GM12873 (cell line): ENCODE results near the gene TMPRSS11E.

ENCODE experiments used
- CTCF ChIP-seq: IDR thresholded peaks from 2 replicates; pipeline ENCODE4 v1.5.1; 2012; ENCODE audit warnings: low read depth, mild to moderate bottlenecking, moderate library complexity, low read length, control low read depth; ENCODE audit not compliant: insufficient read depth; ENCODE audit errors: missing control alignments

TMPRSS11E gene

GRCh38 chr4:68447201-68447600, at the start of gene TMPRSS11E:
TMPRSS11E (plus strand) TSS chr4:68447463; CDS start chr4:68447513, 50 bp downstream.
- no peak for TF ChIP-seq CTCF

GRCh38 chr4:68399306-68399705, 48.0 kb upstream of the TMPRSS11E start:
- TF ChIP-seq CTCF: no peak

- TF ChIP-seq CTCF: no peak
Measured at GRCh38 chr4:68401231-68401630, 46.0 kb upstream of the TMPRSS11E start.

- TF ChIP-seq CTCF: no peak
Measured at GRCh38 chr4:68404153-68404552, 43.1 kb upstream of the TMPRSS11E start.

- no peak for TF ChIP-seq CTCF
Measured at GRCh38 chr4:68406479-68406859, 40.8 kb upstream of the TMPRSS11E start.

- TF ChIP-seq CTCF: no peak
Measured at GRCh38 chr4:68407868-68408190, 39.4 kb upstream of the TMPRSS11E start.

- no peak for TF ChIP-seq CTCF
Measured at GRCh38 chr4:68410149-68410548, 37.1 kb upstream of the TMPRSS11E start.

GRCh38 chr4:68410643-68411042, 36.6 kb upstream of the TMPRSS11E start:
- no peak for TF ChIP-seq CTCF
